Endothelial cell of umbilical vein (primary cell): ENCODE results near the gene KIF1B. TPM values are rescaled to one million over a fixed set of nuclear protein-coding genes. Genes with fewer than 3 reads are reported as not detected.

Experiments used
- BruUV-seq: library from RNA; stranded (reverse); fragments of 400-500 nt; replicated peaks from 2 replicates; lab custom pipeline; 2021; lab: Mats Ljungman, UMichigan
- CTCF ChIA-PET: fragments of 300-600, 350-600 bp; sonication (Branson Sonifier 250); formaldehyde crosslinking; loops from one replicate; lab custom pipeline; 2021; ENCODE audit warnings: antibody characterized with exemption, inconsistent platforms; lab: Charles Lee
- POLR2A ChIA-PET: fragments of 300-600, 350-600 bp; sonication (Branson Sonifier 250); formaldehyde crosslinking; loops from one replicate; lab custom pipeline; 2021; ENCODE audit warnings: antibody characterized with exemption, inconsistent platforms; lab: Charles Lee
- DNase-seq: peaks from one replicate; pipeline ENCODE4 v3.0.0-alpha.2; 2011; ENCODE audit warnings: low read depth, low spot score
- FAIRE-seq: peaks from 2 replicates; lab custom pipeline; 2011; peaks lifted over from hg19 to GRCh38; lab: Jason Lieb, UNC
- H2AFZ ChIP-seq: 2 replicates; pipeline ENCODE4 v1.6.0; 2012; ENCODE audit warnings: low read depth, low read length, control low read depth, inconsistent platforms
- H3K27ac ChIP-seq: 2 replicates; pipeline ENCODE4 v1.5.1; 2011; ENCODE audit warnings: low read depth, mild to moderate bottlenecking, control low read depth, low read length, moderate library complexity; ENCODE audit not compliant: insufficient read depth
- H3K27me3 ChIP-seq, 2 experiments: 2 replicates each; pipeline versions ENCODE4 v1.6.0 to v1.6.1; 2011; ENCODE audit warnings: low read length in 2 of 2, mixed read lengths in 1 of 2; ENCODE audit not compliant: control insufficient read depth in 2 of 2, insufficient read depth in 2 of 2
- H3K36me3 ChIP-seq, 2 experiments: 2 replicates in 1 of 2; 3 replicates in 1 of 2; pipeline ENCODE4 v1.5.1; 2011; ENCODE audit warnings: low read length in 2 of 2, mild to moderate bottlenecking in 1 of 2, moderate library complexity in 1 of 2; ENCODE audit not compliant: control insufficient read depth in 2 of 2, insufficient read depth in 2 of 2; ENCODE audit errors: extremely low read depth in 1 of 2
- H3K4me1 ChIP-seq: 3 replicates; pipeline ENCODE4 v1.5.1; 2011; ENCODE audit warnings: mild to moderate bottlenecking, low read length; ENCODE audit not compliant: control insufficient read depth, insufficient read depth; ENCODE audit errors: extremely low read depth
- H3K4me2 ChIP-seq: 2 replicates; pipeline ENCODE4 v1.6.1; 2011; ENCODE audit warnings: low read length, control low read depth, mixed read lengths; ENCODE audit not compliant: insufficient read depth
- H3K4me3 ChIP-seq, 3 experiments: fragments of 200-600 bp in 1 of 3; sonication (generic), shearing (Covaris generic) in 1 of 3; replicated peaks in 1 of 3; 2 replicates each; pipeline ENCODE4 v1.5.1; 2011 to 2016; ENCODE audit warnings: control low read depth in 3 of 3, low read length in 3 of 3, mild to moderate bottlenecking in 2 of 3, inconsistent platforms in 1 of 3, low read depth in 1 of 3, moderate library complexity in 1 of 3; ENCODE audit not compliant: insufficient read depth in 1 of 3
- H3K79me2 ChIP-seq: 2 replicates; pipeline ENCODE4 v1.6.0; 2012; ENCODE audit warnings: low read length, inconsistent platforms; ENCODE audit not compliant: control insufficient read depth, insufficient read depth
- H3K9ac ChIP-seq: replicated peaks from 2 replicates; pipeline ENCODE3; 2011; ENCODE audit warnings: low read length, control low read depth; ENCODE audit not compliant: insufficient read depth; ENCODE audit errors: extremely low read depth
- H3K9me1 ChIP-seq: replicated peaks from 3 replicates; pipeline ENCODE4 v1.6.0; 2011; ENCODE audit warnings: mild to moderate bottlenecking, low read length; ENCODE audit not compliant: control insufficient read depth, insufficient read depth; ENCODE audit errors: extremely low read depth
- H3K9me3 ChIP-seq: replicated peaks from 2 replicates; pipeline ENCODE4 v1.5.1; 2012; ENCODE audit warnings: low read length, inconsistent platforms; ENCODE audit not compliant: control insufficient read depth, insufficient read depth
- H4K20me1 ChIP-seq: replicated peaks from 2 replicates; pipeline ENCODE3; 2011; ENCODE audit warnings: mild to moderate bottlenecking, low read length; ENCODE audit not compliant: control insufficient read depth, insufficient read depth; ENCODE audit errors: extremely low read depth
- CTCF ChIP-seq, 2 donors: IDR thresholded peaks; 1 replicate in 1 of 2; 2 replicates in 1 of 2; pipeline ENCODE4 v1.5.1; 2011; ENCODE audit warnings: low read length in 2 of 2, mild to moderate bottlenecking in 2 of 2, moderate library complexity in 2 of 2, control low read depth in 1 of 2, inconsistent platforms in 1 of 2, low read depth in 1 of 2; ENCODE audit not compliant: insufficient read depth in 1 of 2; ENCODE audit errors: extremely low read depth in 1 of 2
- EZH2 ChIP-seq: IDR thresholded peaks from 2 replicates; pipeline ENCODE4 v1.6.1; 2012; ENCODE audit warnings: borderline replicate concordance, low read depth, mild to moderate bottlenecking, moderate library complexity, low read length, inconsistent platforms; ENCODE audit not compliant: severe bottlenecking
- FOS ChIP-seq: IDR thresholded peaks from 2 replicates; pipeline ENCODE4 v1.6.1; 2011; ENCODE audit warnings: mild to moderate bottlenecking, low read length, moderate library complexity, borderline replicate concordance; ENCODE audit not compliant: insufficient read depth
- GATA2 ChIP-seq: IDR thresholded peaks from 2 replicates; pipeline ENCODE4 v1.7.0; 2011; ENCODE audit warnings: low read depth, mild to moderate bottlenecking, moderate library complexity, mixed read lengths, low read length; ENCODE audit not compliant: insufficient read length, insufficient read depth
- JUN ChIP-seq: IDR thresholded peaks from 2 replicates; pipeline ENCODE4 v1.6.1; 2011; ENCODE audit warnings: borderline replicate concordance, low read depth; ENCODE audit not compliant: insufficient read length, insufficient read depth
- MAX ChIP-seq: IDR thresholded peaks from 2 replicates; pipeline ENCODE4 v1.6.1; 2011; ENCODE audit not compliant: insufficient read depth, insufficient read length
- MYC ChIP-seq: IDR thresholded peaks from one replicate; pipeline ENCODE4 v1.6.1; 2011; ENCODE audit warnings: mild to moderate bottlenecking, low read depth, low read length
- POLR2A ChIP-seq: IDR thresholded peaks from 2 replicates; pipeline ENCODE4 v1.6.1; 2012; ENCODE audit warnings: low read depth, mild to moderate bottlenecking, control low read depth, low read length
- POLR2AphosphoS5 ChIP-seq: IDR thresholded peaks from 2 replicates; pipeline ENCODE4 v1.6.1; 2012; ENCODE audit warnings: low read depth, mild to moderate bottlenecking, control low read depth, low read length, moderate library complexity; ENCODE audit not compliant: insufficient read depth
- dilution Hi-C: fragments of 300-500 bp; cut with MboI; formaldehyde crosslinking; loops from one replicate; pipeline ENCODE4 v1.15.0; 2019; ENCODE audit warnings: low sequenced_read_pairs; ENCODE audit not compliant: extremely low pct_ligation_motif_present
- intact Hi-C: fragments of 100-400 bp; cut with micrococcal nuclease; formaldehyde crosslinking; loops from one replicate; pipeline ENCODE4 v1.10.0; 2022
- polyA plus RNA-seq, 4 experiments: library from polyadenylated mRNA; depleted of rRNA in 3 of 4; stranded (reverse) in 3 of 4; unstranded in 1 of 4; fragments of >200 nt; gene quantifications; 2 replicates each; pipeline versions ENCODE4 v1.2.1 to v1.2.3, GENCODE V29; 2011 to 2012; ENCODE audit warnings: missing spikeins in 1 of 4
- total RNA-seq: library from RNA; stranded (reverse); gene quantifications from 2 replicates; pipeline ENCODE4 v1.2.3, GENCODE V29; 2021

KIF1B gene
- total and polyA plus RNA-seq, 2 donors (not counting 3 experiments of a cell fraction or from before 2014, with no cell fraction given): 14.8 to 58.6 TPM

GRCh38 chr1:10200620-10201019 lies 9.8 kb upstream of the KIF1B start:
- Histone ChIP-seq H3K9ac (no peak overlapping the region), H3K27ac (no peak overlapping the region), H4K20me1 (no peaks in the 10 kb centered on the region), H3K4me3 (no peak overlapping the region), H2AFZ (no peak overlapping the region), H3K27me3 (peaks cover 5 to 6% of the 10 kb centered on the region in 2 experiments), H3K79me2 (no peaks in the 10 kb centered on the region), H3K4me2 (no peak overlapping the region), H3K4me1 (no peaks in the 10 kb centered on the region), H3K9me1 (no peaks in the 10 kb centered on the region), H3K9me3 (no peaks in the 10 kb centered on the region), H3K36me3 (no peaks in the 10 kb centered on the region)
- CTCF ChIA-PET: interaction anchor here (2.2 kb wide), 1 partner anchor 10 kb away, joined by 10 read pairs; the partner anchor contains the start of gene KIF1B
- BruUV-seq: no TSS peak
- TF ChIP-seq GATA2: no peak
- TF ChIP-seq POLR2AphosphoS5: no peak
- no peak for TF ChIP-seq MYC
- TF ChIP-seq POLR2A: no peak
- TF ChIP-seq EZH2: no peak
- TF ChIP-seq FOS: no peak
- no peak for TF ChIP-seq JUN
- TF ChIP-seq CTCF (IDR thresholded peaks at IDR 0.05; ENCODE audit: extremely low read depth in 1 of 2, insufficient read depth in 1 of 2, low read depth in 1 of 2, low read length in 2 of 2): no peak
- TF ChIP-seq MAX: no peak
- DNase-seq (no peak), FAIRE-seq (no peak)
- POLR2A ChIA-PET: no interaction called here
- dilution Hi-C loops (no loop called here), intact Hi-C loops (no loop called here)
